Suppressor macrophage (primary cell): ENCODE measurements around the gene YDJC.
A peak's percentile ranks its signal among the peaks of the same experiment; 100 is the strongest.
"Not testable (repeated sequence)": the region's sequence is repeated elsewhere in the genome, so short reads cannot be mapped to it uniquely, and the experiment has no call there.

Source experiments
- DNase-seq, 4 experiments: peaks; one replicate each; pipeline ENCODE4 v3.0.0-alpha.2; 2020 to 2022

The YDJC gene

GRCh38 chr22:21605887-21606564, 23.8 kb downstream of the YDJC start:
- DNase-seq, result no peak

- peak in 1 of 4 experiments; percentile 23 for DNase-seq
Measured at GRCh38 chr22:21603973-21604372, 25.8 kb downstream of the YDJC start.

GRCh38 chr22:21602579-21602978, 27.2 kb downstream of the YDJC start:
- no peak for DNase-seq

GRCh38 chr22:21599053-21599893, 30.5 kb downstream of the YDJC start:
- no peak for DNase-seq

- DNase-seq, result no peak
Measured at GRCh38 chr22:21598302-21598701, 31.5 kb downstream of the YDJC start.

- DNase-seq, result not testable (repeated sequence)
Measured at GRCh38 chr22:21596356-21597135, 33.3 kb downstream of the YDJC start.

- DNase-seq, result no peak
Measured at GRCh38 chr22:21594865-21595452, 34.9 kb downstream of the YDJC start.

GRCh38 chr22:21593406-21594232, 36.2 kb downstream of the YDJC start:
- DNase-seq, result no peak

- DNase-seq, result no peak
Measured at GRCh38 chr22:21592422-21592821, 37.4 kb downstream of the YDJC start.

- no peak for DNase-seq
Measured at GRCh38 chr22:21591695-21592094, 38.1 kb downstream of the YDJC start.

- DNase-seq, result peak in 3 of 4 experiments; percentile 13 to 48 (median 28)
Measured at GRCh38 chr22:21590809-21591641, 38.8 kb downstream of the YDJC start.

- no peak for DNase-seq
Measured at GRCh38 chr22:21589396-21589795, 40.4 kb downstream of the YDJC start.

GRCh38 chr22:21587803-21588611, 41.8 kb downstream of the YDJC start:
- DNase-seq, result peak; percentile 48 to 76 (median 74)

- no peak for DNase-seq
Measured at GRCh38 chr22:21585389-21585788, 44.4 kb downstream of the YDJC start.

- DNase-seq, result no peak
Measured at GRCh38 chr22:21582801-21583740, 46.8 kb downstream of the YDJC start.

- not testable (repeated sequence) for DNase-seq
Measured at GRCh38 chr22:21581009-21581713, 48.7 kb downstream of the YDJC start.

- not testable (repeated sequence) for DNase-seq
Measured at GRCh38 chr22:21580623-21581007, 49.2 kb downstream of the YDJC start.

GRCh38 chr22:21579474-21579851, 50.4 kb downstream of the YDJC start:
- DNase-seq, result no peak
